GM23248 (cell line): ENCODE measurements around the gene AFDN.

Experiments used
- EZH2 ChIP-seq: fragments of 200-600 bp; sonication (generic); IDR thresholded peaks from 2 replicates; pipeline ENCODE4 v1.6.1; 2018; ENCODE audit warnings: antibody characterized with exemption, mild to moderate bottlenecking; ENCODE audit not compliant: insufficient read depth, poor library complexity, severe bottlenecking
- EZH2phosphoT487 ChIP-seq: fragments of 200-600 bp; sonication (generic); IDR thresholded peaks from 2 replicates; pipeline ENCODE4 v1.6.1; 2018; ENCODE audit warnings: antibody characterized with exemption, moderate library complexity, mild to moderate bottlenecking, low read depth; ENCODE audit not compliant: insufficient read depth

DNA sequence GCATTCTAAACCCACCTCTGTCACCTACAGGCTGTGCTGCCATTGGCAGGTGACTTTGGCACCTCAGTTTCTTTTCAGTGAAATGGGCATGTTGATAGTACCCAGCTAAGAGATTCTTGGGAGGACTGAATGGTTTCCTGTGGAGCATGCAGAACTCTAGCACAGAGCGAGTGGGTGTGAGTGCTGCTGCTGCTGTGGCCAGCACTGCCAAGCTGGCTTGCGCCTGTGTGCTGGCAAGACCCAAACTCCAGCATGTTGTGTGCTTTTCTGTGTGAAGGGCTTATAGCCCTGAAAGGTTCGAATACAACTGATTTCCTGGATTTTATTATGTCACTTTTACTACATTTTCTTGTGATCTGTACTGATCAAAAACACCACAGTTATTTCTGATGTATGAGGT is 92.6 kb downstream of the AFDN start:
- TF ChIP-seq EZH2 (no peak), EZH2phosphoT487 (no peak)
